PC-9 (cell line): ENCODE data around the gene ARHGAP6. TPM values are rescaled to one million over a fixed set of nuclear protein-coding genes. Genes with fewer than 3 reads are reported as not detected.

Experiments
- BruUV-seq: library from RNA; stranded (reverse); fragments of 400-500 nt; replicated peaks from 2 replicates; lab custom pipeline; 2021; lab: Mats Ljungman, UMichigan
- CTCF ChIA-PET: fragments of 300-600 bp; sonication (Branson Sonifier 250); formaldehyde crosslinking; loops from one replicate; lab custom pipeline; 2022; ENCODE audit warnings: antibody characterized with exemption; lab: Charles Lee
- POLR2A ChIA-PET: fragments of 300-600 bp; sonication (Branson Sonifier 250); formaldehyde crosslinking; loops from one replicate; lab custom pipeline; 2022; ENCODE audit warnings: antibody characterized with exemption; ENCODE audit not compliant: unreplicated experiment; lab: Charles Lee
- DNase-seq, 2 experiments: peaks; one replicate each; pipeline versions ENCODE4 v3.0.0 to v3.0.0-alpha.2; 2015 to 2022; ENCODE audit warnings: mixed read lengths in 1 of 2
- H2AFZ ChIP-seq: fragments of 200-600 bp; sonication (generic); 2 replicates; pipeline ENCODE4 v1.8.1; 2017; ENCODE audit warnings: antibody characterized with exemption
- H3F3A ChIP-seq: fragments of 200-600 bp; sonication (generic); 2 replicates; pipeline ENCODE4 v1.8.1; 2017; ENCODE audit warnings: antibody characterized with exemption, mild to moderate bottlenecking, low read depth; ENCODE audit not compliant: insufficient read depth
- H3K27ac ChIP-seq: fragments of 200-600 bp; sonication (generic); 2 replicates; pipeline ENCODE4 v1.6.1; 2016; ENCODE audit warnings: mixed run types
- H3K27me3 ChIP-seq: fragments of 200-600 bp; sonication (generic); 2 replicates; pipeline ENCODE4 v1.6.1; 2016; ENCODE audit warnings: low read depth, mixed run types; ENCODE audit not compliant: insufficient read depth
- H3K36me3 ChIP-seq: fragments of 200-600 bp; sonication (generic); 2 replicates; pipeline ENCODE4 v1.6.1; 2016; ENCODE audit warnings: low read depth, mixed run types
- H3K4me1 ChIP-seq: fragments of 200-600 bp; sonication (generic); replicated peaks from 2 replicates; pipeline ENCODE4 v1.6.1; 2016; ENCODE audit warnings: mixed run types; ENCODE audit not compliant: insufficient read depth
- H3K4me2 ChIP-seq: fragments of 200-600 bp; sonication (generic); 2 replicates; pipeline ENCODE4 v1.6.1; 2017; ENCODE audit warnings: mixed run types
- H3K4me3 ChIP-seq: fragments of 200-600 bp; sonication (generic); 2 replicates; pipeline ENCODE4 v1.6.1; 2016; ENCODE audit warnings: mixed run types
- H3K79me2 ChIP-seq: fragments of 200-600 bp; sonication (generic); 2 replicates; pipeline ENCODE4 v1.6.1; 2017; ENCODE audit warnings: low read depth, mixed run types
- H3K9me2 ChIP-seq: fragments of 200-600 bp; sonication (generic); 2 replicates; pipeline ENCODE4 v1.8.1; 2017; ENCODE audit warnings: mild to moderate bottlenecking; ENCODE audit not compliant: insufficient read depth
- H3K9me3 ChIP-seq: fragments of 200-600 bp; sonication (generic); 2 replicates; pipeline ENCODE4 v1.8.1; 2016; ENCODE audit warnings: low read depth; ENCODE audit not compliant: insufficient read depth
- H4K20me1 ChIP-seq: fragments of 200-600 bp; sonication (generic); 2 replicates; pipeline ENCODE4 v1.8.1; 2017; ENCODE audit not compliant: insufficient read depth
- EZH2 ChIP-seq: fragments of 200-600 bp; sonication (generic); IDR thresholded peaks from 2 replicates; pipeline ENCODE4 v1.8.0; 2017; ENCODE audit warnings: antibody characterized with exemption, low read depth
- intact Hi-C: fragments of 100-400 bp; cut with micrococcal nuclease; formaldehyde crosslinking; loops from one replicate; pipeline ENCODE4 v1.10.0; 2022; ENCODE audit not compliant: unreplicated experiment
- total RNA-seq: library from RNA; stranded (reverse); gene quantifications from 2 replicates; pipeline ENCODE4 v1.2.3, GENCODE V29; 2021
- TF ChIP-seq, protein P1 (sequence below): fragments of 200-600 bp; sonication (generic); conservative IDR thresholded peaks from 2 replicates; pipeline ENCODE4 v1.6.1; 2017; ENCODE audit warnings: mixed run types, antibody characterized with exemption, mild to moderate bottlenecking, moderate library complexity

ARHGAP6 gene
- total RNA-seq, 1 experiment from 2014 or later, result not detected

GRCh38 chrX:11430271-11430670 lies 235.4 kb downstream of the ARHGAP6 start:
- H3K4me2 ChIP-seq, result no peak overlapping the region
- no peaks in the 10 kb centered on the region for H3K36me3 ChIP-seq
- no peaks in the 10 kb centered on the region; the same call in 1 of the 2 replicates for H3K27me3 ChIP-seq
- no peak overlapping the region for H3K4me3 ChIP-seq
- no TSS peak for BruUV-seq
- H3K9me3 ChIP-seq, result no peaks in the 10 kb centered on the region
- H3K9me2 ChIP-seq, result no peaks in the 10 kb centered on the region
- no peaks in the 10 kb centered on the region for H4K20me1 ChIP-seq
- no peaks in the 10 kb centered on the region for H3F3A ChIP-seq
- H3K79me2 ChIP-seq, result no peaks in the 10 kb centered on the region
- CTCF ChIA-PET, result no interaction called here
- H3K4me1 ChIP-seq, result no peaks in the 10 kb centered on the region
- H2AFZ ChIP-seq, result no peak overlapping the region
- intact Hi-C loops, result no loop called here
- TF ChIP-seq, protein P1, sequence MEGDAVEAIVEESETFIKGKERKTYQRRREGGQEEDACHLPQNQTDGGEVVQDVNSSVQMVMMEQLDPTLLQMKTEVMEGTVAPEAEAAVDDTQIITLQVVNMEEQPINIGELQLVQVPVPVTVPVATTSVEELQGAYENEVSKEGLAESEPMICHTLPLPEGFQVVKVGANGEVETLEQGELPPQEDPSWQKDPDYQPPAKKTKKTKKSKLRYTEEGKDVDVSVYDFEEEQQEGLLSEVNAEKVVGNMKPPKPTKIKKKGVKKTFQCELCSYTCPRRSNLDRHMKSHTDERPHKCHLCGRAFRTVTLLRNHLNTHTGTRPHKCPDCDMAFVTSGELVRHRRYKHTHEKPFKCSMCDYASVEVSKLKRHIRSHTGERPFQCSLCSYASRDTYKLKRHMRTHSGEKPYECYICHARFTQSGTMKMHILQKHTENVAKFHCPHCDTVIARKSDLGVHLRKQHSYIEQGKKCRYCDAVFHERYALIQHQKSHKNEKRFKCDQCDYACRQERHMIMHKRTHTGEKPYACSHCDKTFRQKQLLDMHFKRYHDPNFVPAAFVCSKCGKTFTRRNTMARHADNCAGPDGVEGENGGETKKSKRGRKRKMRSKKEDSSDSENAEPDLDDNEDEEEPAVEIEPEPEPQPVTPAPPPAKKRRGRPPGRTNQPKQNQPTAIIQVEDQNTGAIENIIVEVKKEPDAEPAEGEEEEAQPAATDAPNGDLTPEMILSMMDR, result no peak
- no peak for TF ChIP-seq EZH2
- H3K27ac ChIP-seq, result no peak overlapping the region
- DNase-seq, result no peak
- POLR2A ChIA-PET, result no interaction called here

- Histone ChIP-seq H3K36me3 (no peaks in the 10 kb centered on the region), H3K9me3 (no peaks in the 10 kb centered on the region), H3F3A (no peaks in the 10 kb centered on the region), H3K9me2 (no peaks in the 10 kb centered on the region), H3K79me2 (no peaks in the 10 kb centered on the region), H3K27ac (no peak overlapping the region), H3K27me3 (no peaks in the 10 kb centered on the region; the same call in 1 of the 2 replicates), H3K4me3 (no peak overlapping the region), H3K4me1 (no peaks in the 10 kb centered on the region), H3K4me2 (no peak overlapping the region), H2AFZ (no peak overlapping the region), H4K20me1 (no peaks in the 10 kb centered on the region)
- POLR2A ChIA-PET, result no interaction called here
- no peak for DNase-seq
- intact Hi-C loops, result no loop called here
- CTCF ChIA-PET, result no interaction called here
- TF ChIP-seq, protein P1, result no peak
- TF ChIP-seq EZH2, result no peak
- BruUV-seq, result no TSS peak
These were observed 236.1 kb downstream of the ARHGAP6 start for GRCh38 chrX:11429538-11430085.

GRCh38 chrX:11427453-11428071 lies 238.2 kb downstream of the ARHGAP6 start:
- intact Hi-C loops, result no loop called here
- no peak overlapping the region for H3K4me2 ChIP-seq
- no peaks in the 10 kb centered on the region for H3K9me2 ChIP-seq
- ChIA-PET CTCF (no interaction called here), POLR2A (no interaction called here)
- H4K20me1 ChIP-seq, result no peaks in the 10 kb centered on the region
- no peaks in the 10 kb centered on the region for H3F3A ChIP-seq
- H3K27ac ChIP-seq, result no peak overlapping the region
- TF ChIP-seq EZH2, result no peak
- TF ChIP-seq, protein P1, result no peak
- no peaks in the 10 kb centered on the region for H3K36me3 ChIP-seq
- no peaks in the 10 kb centered on the region for H3K79me2 ChIP-seq
- H3K27me3 ChIP-seq, result no peaks in the 10 kb centered on the region; the same call in 1 of the 2 replicates
- BruUV-seq, result no TSS peak
- H3K4me1 ChIP-seq, result no peaks in the 10 kb centered on the region
- no peaks in the 10 kb centered on the region for H3K9me3 ChIP-seq
- H2AFZ ChIP-seq, result no peak overlapping the region
- no peak overlapping the region for H3K4me3 ChIP-seq
- DNase-seq, result no peak
